GM18508 (cell line): ENCODE data around the gene IL4I1.
"Not testable (repeated sequence)": the region's sequence is repeated elsewhere in the genome, so short reads cannot be mapped to it uniquely, and the experiment has no call there.

Experiments used
- ATAC-seq: cut with Tn5 transposase; IDR thresholded peaks from one replicate; pipeline ENCODE4 v1.9.1; 2021; ENCODE audit warnings: moderate number of reproducible peaks; ENCODE audit not compliant: insufficient read depth, unreplicated experiment

IL4I1 gene

GRCh38 chr19:49924881-49925210 is 28.2 kb upstream of the IL4I1 start:
- not testable (repeated sequence) for ATAC-seq

GRCh38 chr19:49924004-49924880 is 27.6 kb upstream of the IL4I1 start:
- no peak for ATAC-seq

GRCh38 chr19:49923055-49924003 is 26.6 kb upstream of the IL4I1 start:
- no peak for ATAC-seq

DNA sequence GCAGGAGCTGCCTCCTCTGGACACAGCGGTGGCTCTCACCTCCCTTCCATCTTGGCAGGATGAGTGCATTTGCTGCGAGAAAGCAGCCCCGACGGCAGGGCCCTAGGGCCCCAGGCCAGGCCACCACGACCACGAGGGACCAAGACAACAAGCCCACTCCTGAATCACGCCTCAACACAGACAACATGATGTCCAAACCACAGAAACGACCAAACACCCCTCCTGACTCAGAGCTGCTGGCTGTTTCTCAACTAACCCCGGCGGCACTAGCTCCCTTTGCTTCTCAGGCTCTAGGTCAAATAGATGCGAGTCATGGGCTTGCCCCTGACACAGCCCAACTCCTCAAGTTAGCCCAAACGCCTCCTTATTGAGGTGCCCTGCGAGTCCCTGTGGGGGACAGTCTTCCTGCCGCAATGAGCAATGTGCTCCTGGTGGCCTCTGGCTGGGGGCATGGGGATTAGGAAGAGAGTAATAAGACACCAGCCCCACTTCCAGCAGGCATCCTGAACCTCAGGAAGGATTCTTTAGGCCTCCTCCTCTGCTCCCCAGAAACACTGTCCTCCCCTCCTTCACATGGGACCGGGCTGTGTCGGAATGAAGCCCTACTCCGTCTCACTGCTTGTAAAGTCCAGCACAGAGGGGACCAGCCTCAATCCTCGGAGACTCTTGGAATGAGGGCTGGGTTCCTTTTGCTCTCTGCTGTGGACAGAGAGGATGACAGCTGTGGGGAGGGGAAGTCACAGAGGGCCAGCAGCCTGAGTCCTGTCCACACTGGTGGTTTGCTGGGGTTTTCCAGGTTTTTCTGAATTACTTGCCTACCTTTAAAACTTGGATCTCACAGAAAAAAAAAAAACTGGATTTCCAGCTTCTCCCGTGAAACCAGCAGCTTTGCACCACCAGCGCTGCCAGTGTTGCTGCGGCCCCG is 25.4 kb upstream of the IL4I1 start:
- ATAC-seq = no peak

DNA sequence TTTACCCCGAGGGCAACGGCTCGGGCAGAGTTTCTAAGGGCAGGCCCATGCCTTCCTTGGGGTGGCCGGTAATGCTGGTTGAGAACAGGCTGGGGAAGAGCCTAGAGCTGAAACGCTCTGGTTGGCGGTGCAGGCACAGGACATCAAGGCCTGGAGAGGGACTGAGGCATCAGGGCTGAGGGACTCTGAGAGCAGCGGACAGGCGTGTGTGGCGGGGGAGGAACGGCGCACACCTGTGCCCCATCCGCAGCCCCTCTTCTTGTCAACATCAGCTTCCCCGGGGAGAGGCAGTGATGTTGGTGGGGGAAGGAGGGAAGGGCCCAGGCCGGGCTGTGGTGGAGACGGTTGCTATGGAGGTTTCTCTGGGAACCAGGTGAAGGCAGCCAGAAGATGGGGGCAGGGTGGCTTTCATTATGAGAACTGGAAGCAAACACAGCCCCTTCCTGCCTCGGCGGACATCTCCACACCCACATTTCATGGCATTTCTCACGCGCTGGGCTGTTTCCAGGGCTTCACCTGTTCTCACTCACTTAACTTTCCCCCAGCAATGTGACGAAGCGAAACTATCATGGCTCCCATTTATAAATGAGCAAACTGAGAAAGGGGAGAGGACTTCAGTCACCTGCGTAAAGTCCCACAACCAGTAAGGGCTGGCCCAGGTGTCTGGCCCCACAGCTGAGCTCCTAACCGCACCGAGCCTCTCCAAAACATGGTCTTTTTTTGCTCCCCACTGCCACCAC is 24.1 kb upstream of the IL4I1 start:
- ATAC-seq = no peak

DNA sequence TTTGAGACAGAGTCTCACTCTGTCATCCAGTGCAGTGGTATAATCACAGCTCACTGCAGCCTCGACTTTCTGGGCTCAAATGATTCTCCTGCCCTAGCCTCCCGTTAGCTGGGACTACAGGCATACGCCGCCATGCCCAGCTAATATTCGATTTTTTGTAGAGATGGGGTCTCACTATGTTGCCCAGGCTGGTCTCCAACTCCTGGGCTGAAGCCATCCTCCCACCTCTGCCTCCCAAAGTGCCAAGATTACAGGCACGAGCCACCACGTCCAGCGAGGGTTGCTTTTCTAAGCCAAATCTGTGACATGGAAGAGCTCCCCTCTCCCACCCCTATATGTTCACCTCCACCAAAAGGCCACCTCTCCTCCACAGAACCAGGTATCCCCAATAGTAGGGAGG is 21.4 kb upstream of the IL4I1 start:
- ATAC-seq = no peak

DNA sequence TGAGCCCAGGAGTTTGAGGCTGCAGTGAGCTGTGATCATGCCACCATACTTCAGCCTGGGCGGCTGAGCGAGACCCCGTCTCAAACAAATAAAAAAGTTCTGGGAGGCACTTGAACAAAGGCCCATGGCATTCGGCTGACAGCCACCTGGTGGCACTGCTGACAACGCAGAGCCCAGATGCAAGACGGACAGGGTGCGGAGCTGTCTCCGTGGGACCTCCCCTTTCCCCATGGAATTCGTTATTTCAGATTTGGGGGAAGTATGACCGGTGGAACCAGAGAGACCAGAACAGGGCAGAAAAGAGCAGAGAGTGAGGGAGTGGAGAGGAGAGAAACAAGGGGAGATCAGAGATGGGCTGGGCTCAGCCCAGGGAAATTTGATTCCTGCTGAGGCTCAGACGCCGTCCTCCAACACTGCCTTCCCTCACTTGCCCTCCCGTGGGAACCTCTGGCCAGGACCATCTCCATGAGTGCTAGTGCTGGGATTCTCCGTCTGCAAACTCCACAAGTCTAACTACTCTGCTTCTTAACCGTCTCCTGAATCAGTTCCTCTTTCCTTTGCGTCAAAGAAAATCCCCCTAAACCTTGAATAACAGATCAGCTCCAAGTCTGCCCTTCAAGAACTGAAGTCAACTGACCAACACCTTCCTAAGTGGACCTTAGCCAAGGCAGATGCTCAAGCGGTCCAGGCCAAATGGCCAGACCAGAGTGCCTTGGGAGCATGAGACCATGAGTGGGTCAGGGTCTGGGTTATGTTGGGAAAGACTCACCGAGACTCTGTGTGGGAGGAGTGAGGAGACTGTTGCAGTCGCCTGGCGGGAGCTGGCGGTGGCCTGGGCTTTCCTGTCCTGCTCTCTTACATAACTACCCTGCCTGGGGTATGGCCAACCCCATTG is 20.4 kb upstream of the IL4I1 start:
- no peak for ATAC-seq

GRCh38 chr19:49915271-49915670 is 18.6 kb upstream of the IL4I1 start:
- no peak for ATAC-seq

- ATAC-seq = no peak
Measured at GRCh38 chr19:49913720-49914119, 17.0 kb upstream of the IL4I1 start.

DNA sequence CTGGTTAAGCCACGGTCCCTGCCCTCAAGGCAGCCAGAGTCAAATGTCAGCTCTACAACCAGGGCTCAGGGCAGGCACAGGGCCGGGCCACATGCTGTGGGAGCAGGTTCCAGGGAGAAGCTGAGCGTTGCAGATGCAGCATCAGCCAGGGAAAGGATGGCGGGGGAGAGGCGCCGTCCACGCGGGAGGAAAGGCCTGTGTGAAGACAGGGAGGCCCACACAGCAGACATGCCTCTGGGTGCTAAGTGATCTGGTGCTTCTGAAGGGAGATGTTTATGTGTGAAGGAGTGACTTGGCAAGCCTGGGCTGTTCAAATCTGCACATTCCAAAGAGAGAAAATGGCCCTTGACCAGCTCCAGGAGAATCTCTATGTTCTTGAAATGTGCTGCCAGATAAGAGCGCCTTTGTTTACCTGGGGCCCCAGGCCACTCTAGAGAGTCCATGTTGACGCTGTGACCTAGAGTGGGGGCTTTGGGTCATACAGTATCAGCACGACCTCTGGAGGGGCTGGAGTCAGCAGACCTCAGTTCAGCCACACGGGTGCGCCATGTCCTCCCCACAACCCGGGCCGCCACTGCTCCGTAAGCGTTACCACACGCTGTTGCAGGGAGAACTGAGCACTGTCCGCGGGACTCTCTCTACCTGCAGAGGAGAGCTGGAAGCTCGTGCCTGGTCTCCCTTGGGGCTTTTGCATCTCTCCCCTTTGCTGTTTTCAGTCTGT is 16.4 kb upstream of the IL4I1 start:
- no peak for ATAC-seq

- ATAC-seq = no peak
Measured at GRCh38 chr19:49911381-49912145, 14.9 kb upstream of the IL4I1 start.

GRCh38 chr19:49910179-49910578 is 13.5 kb upstream of the IL4I1 start:
- ATAC-seq = no peak

- no peak for ATAC-seq
Measured at GRCh38 chr19:49908480-49909420, 12.1 kb upstream of the IL4I1 start.

DNA sequence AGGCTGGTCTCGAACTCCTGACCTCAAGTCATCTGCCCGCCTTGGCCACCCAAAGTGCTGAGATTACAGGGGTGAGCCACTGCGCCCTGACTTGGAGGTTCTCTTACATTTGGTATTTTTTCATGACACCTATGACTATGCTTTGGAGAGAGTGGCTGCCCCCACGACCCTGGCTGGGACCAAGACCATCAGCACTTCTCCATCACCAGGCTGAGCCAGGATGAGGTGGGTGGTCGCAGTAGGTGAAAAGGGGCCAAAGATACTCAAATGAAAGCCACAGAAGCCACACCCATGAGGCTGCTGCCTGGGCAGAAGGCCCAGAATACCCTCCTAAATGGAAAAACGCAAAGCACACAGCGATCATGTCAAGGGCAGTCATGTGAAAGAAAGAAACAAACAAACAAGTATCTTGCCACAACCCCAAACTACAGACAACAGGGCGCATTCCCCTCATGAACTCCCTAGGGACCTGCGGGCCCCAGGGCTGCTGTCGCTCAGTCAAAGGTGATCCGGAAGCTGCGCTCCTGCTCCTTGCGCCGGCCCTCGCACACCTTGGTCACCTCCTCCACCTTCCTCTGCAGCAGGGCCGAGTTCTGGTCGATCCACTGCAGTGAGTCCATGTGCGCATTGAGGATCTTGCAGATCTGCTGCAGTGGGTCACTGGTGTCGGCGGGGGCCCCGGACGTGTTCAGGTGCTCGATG is 11.2 kb upstream of the IL4I1 start:
- no peak for ATAC-seq

DNA sequence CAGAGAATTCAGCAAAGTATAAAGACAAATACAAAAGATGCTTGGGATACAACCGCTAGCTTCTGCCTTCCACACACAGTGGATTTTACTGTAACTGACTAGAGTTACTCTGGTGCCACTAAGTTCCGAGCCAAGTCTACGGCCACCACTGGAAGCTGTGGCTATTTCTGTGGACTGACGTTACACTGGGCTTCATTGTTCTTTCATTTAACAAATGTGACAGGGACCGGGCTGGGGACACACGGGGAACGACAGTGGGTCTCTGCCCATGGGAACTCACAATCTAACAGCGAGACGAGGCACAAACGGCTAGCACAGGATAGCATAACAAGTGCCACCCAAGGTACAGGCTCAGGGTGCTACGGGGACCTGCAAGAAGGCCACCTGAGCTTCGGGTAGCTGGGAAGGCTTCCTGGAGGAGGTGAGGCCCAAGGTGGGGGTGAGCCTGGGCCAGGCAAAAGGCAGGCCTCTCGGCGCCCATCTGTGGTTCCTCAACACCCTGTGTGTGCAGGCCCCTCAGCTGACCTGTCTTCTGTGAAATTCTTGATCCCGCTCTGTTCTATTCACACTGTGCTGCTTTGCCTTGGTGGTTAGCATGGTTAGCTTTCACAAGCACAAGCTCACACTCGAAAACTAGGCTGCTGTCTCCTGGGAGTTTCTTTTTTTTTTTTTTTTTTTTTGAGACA is 10.3 kb upstream of the IL4I1 start:
- no peak for ATAC-seq
